Hepatocyte (in vitro differentiated cells): Measurements from ENCODE around the gene UBN1.

ENCODE experiments used
- EZH2 ChIP-seq: fragments of 200-600 bp; sonication (generic); IDR thresholded peaks from 2 replicates; pipeline ENCODE4 v1.6.1; 2016; ENCODE audit warnings: antibody characterized with exemption, mild to moderate bottlenecking, borderline replicate concordance
- TF ChIP-seq, protein P1 (sequence below): fragments of 200-600 bp; sonication (generic); IDR thresholded peaks from 2 replicates; pipeline ENCODE4 v1.5.1; 2016; ENCODE audit warnings: antibody characterized with exemption, mild to moderate bottlenecking; ENCODE audit not compliant: poor library complexity

DNA sequence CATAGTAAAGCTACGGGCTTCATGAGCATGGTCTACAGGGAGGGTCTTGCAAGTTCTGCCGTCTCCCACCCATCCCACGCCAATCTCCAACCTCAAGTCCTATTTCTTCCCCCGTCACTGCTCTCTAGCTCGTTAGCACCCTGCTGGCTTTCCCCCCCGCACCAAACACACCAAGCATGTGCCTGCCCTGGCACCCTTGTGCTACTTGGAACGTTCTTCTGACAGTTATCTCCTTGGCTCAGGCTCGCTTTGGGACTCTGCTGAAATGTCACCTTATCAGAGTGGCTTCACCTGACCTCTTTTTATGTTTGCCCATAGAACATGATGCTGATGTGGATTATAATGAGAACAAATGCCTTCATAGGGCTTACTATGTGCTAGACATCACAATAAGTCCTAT, 22.1 kb upstream of the UBN1 start:
- TF ChIP-seq, protein P1, sequence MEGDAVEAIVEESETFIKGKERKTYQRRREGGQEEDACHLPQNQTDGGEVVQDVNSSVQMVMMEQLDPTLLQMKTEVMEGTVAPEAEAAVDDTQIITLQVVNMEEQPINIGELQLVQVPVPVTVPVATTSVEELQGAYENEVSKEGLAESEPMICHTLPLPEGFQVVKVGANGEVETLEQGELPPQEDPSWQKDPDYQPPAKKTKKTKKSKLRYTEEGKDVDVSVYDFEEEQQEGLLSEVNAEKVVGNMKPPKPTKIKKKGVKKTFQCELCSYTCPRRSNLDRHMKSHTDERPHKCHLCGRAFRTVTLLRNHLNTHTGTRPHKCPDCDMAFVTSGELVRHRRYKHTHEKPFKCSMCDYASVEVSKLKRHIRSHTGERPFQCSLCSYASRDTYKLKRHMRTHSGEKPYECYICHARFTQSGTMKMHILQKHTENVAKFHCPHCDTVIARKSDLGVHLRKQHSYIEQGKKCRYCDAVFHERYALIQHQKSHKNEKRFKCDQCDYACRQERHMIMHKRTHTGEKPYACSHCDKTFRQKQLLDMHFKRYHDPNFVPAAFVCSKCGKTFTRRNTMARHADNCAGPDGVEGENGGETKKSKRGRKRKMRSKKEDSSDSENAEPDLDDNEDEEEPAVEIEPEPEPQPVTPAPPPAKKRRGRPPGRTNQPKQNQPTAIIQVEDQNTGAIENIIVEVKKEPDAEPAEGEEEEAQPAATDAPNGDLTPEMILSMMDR: no peak
- TF ChIP-seq EZH2: no peak
